GM18507 (cell line): ENCODE results near the gene PPT2.
"Not testable (repeated sequence)": the region's sequence is repeated elsewhere in the genome, so short reads cannot be mapped to it uniquely, and the experiment has no call there.

Experiments used
- DNase-seq: peaks from one replicate; pipeline ENCODE4 v3.0.0; 2011; ENCODE audit warnings: low read depth; ENCODE audit not compliant: insufficient read length; ENCODE audit errors: extremely low spot score
- FAIRE-seq: peaks from 2 replicates; lab custom pipeline; 2011; peaks lifted over from hg19 to GRCh38; lab: Jason Lieb, UNC

PPT2 gene

GRCh38 chr6:32123681-32124080, 30.3 kb upstream of the PPT2 start:
- DNase-seq (no peak), FAIRE-seq (no peak)

- FAIRE-seq (no peak), DNase-seq (no peak)
Measured at GRCh38 chr6:32126880-32127279, 27.1 kb upstream of the PPT2 start.

GRCh38 chr6:32127409-32127716, 26.6 kb upstream of the PPT2 start:
- FAIRE-seq (no peak), DNase-seq (no peak)

- peak; percentile 96 for DNase-seq
- peak; percentile 95 for FAIRE-seq
Measured at GRCh38 chr6:32127717-32128592, 26.0 kb upstream of the PPT2 start, which contains the start of gene ATF6B. Gene ATF6B (minus strand): TSS chr6:32128246. CDS start chr6:32128207, 39 bp downstream.

- no peak for FAIRE-seq
- no peak for DNase-seq
Measured at GRCh38 chr6:32128751-32129296, 25.1 kb upstream of the PPT2 start.

- no peak for FAIRE-seq
- DNase-seq: no peak
Measured at GRCh38 chr6:32129297-32130088, 24.4 kb upstream of the PPT2 start.

GRCh38 chr6:32131439-32131948, 22.4 kb upstream of the PPT2 start:
- FAIRE-seq: no peak
- no peak for DNase-seq

- FAIRE-seq (no peak), DNase-seq (no peak)
Measured at GRCh38 chr6:32132110-32132509, 21.8 kb upstream of the PPT2 start.

GRCh38 chr6:32133786-32134185, 20.2 kb upstream of the PPT2 start:
- no peak for DNase-seq
- FAIRE-seq: no peak

- FAIRE-seq (no peak), DNase-seq (no peak)
Measured at GRCh38 chr6:32137454-32137853, 16.5 kb upstream of the PPT2 start.

GRCh38 chr6:32139590-32139989, 14.4 kb upstream of the PPT2 start:
- DNase-seq: no peak
- FAIRE-seq: no peak

- DNase-seq (no peak), FAIRE-seq (no peak)
Measured at GRCh38 chr6:32140420-32141046, 13.4 kb upstream of the PPT2 start.

- DNase-seq, FAIRE-seq: not testable (repeated sequence)
Measured at GRCh38 chr6:32144238-32144637, 9.7 kb upstream of the PPT2 start.

- no peak for FAIRE-seq
Measured at GRCh38 chr6:32146287-32146686, 7.7 kb upstream of the PPT2 start.

GRCh38 chr6:32146687-32147086, 7.3 kb upstream of the PPT2 start:
- DNase-seq: no peak
- no peak for FAIRE-seq

More at GRCh38 chr6:32146287-32146686, 7.7 kb upstream of the PPT2 start:
- no peak for DNase-seq

- FAIRE-seq (no peak), DNase-seq (no peak)
Measured at GRCh38 chr6:32147401-32148132, 6.4 kb upstream of the PPT2 start.

- no peak for DNase-seq
- no peak for FAIRE-seq
Measured at GRCh38 chr6:32148289-32149091, 5.5 kb upstream of the PPT2 start.

- FAIRE-seq (no peak), DNase-seq (no peak)
Measured at GRCh38 chr6:32149092-32149755, 4.7 kb upstream of the PPT2 start.
